NCI-H2107 treated with DMSO at 0.1 percent for 48 hours (cell line): ENCODE results near the gene TTC32.

Experiments used
- DNase-seq: peaks from one replicate; lab custom pipeline; 2025; ENCODE audit not compliant: unreplicated experiment; lab: John Stamatoyannopoulos, UW

TTC32 gene

DNA sequence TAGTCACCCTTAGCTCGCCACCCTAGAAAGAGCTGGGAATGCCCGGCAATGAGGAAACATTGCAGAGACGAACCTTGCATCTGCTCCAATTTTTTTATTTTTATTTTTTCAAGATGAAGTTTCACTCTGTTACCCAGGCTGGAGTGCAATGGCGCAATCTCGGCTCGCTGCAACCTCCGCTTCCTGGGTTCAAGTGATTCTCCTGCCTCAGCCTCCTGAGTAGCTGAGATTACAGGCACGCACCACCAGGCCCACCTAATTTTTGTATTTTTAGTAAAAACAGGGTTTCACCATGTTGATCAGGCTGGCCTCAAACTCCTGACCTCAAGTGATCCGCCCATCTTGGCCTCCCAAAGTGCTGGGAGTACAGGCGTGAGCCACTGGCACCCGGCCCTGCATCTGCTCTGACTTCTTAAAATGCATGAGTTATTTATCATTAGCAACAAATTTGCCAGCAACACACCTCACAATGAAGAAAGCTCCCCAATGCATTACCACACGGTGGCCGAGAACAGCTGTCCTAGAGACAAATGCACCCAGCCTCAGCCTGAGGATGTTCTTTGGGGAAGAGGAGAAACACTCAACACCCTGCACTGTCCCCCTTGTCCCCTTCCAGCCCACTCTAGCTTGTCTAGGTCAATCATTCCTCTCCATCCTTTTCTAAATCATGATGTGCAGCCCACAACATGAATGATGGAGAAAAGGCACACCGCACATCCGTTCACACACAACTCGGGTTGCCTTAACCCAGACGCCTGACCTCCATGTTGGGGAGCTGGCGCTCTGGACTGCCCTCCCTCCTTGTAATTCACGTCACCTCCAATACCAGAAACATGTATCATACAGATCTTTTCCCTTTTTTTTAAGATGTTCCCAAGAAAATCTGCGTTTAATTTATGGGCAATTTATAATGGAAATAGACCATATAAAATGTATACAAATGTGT is 46.9 kb downstream of the TTC32 start:
- no peak for DNase-seq

DNA sequence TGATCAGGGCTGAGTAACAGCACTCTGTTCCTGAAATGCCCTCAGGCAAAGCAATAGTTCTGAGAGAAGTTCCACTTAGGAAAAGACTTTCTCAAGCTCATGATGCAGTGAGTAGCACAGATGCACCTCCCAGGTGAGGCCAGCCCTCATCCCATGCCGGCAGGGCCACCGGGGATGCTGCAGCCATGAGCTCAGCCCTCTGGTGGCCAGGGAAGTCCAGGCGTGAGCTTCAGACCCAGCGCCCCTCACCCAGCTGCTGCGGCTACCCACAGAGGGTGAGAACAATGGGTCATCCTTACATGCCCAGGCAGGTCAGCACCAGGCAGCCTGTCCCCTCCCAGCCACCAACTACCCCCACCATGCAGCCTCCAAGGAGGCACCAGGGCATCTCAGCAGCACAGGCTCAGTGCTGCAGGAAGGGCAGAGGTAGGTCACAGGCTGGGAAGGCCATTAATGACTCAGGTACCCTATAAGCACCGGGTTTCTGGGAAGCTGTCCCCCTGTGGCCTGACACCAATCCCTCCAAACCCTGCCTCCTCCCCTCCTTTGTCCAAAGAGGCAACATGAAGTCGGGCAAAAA is 50.6 kb downstream of the TTC32 start:
- no peak for DNase-seq

DNA sequence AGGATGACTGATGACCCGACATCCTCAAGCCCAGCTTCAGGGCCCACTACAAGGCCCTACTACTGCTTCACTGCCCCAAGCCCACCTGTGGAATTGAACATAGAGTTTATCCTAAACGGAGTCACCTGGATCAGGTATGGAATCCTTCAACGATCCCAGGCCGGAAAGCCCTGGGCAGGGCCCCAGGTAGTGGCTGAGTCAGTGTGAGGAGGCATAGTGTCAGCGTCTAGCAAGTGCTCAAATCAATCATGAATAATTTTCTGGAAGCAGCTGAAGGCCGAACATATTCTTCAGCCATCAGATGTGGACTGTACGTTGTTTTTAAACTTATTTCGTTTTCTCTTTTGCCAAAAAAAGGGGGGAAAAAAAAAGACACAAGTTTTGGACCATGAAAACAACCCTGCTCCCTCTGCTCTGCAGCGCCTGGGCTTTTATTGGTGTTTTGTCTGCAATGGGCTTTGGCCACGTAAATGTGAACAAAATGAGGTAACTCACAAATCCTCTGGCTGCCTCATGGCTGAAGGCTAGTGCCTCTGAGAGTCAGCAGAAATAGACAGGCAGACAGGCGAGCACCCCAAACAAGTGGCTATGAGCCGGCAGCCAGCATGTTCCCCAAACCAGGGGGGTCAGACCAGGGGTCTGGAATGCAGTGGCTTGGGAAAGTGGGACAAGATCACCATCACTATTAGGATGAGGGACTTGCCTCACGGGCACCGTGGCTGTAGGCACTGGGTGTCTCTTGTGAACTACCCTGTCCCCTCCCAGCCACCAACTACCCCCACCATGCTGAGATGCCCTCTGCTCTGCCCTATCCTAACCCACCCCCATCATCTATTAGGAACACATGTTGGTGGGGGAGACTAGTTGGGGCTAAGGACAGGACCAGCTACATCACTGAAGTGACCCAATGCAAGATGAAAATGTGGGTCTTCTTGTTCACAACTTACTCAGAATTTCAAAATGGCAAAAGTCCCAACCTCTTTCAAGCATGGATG is 51.4 kb downstream of the TTC32 start:
- DNase-seq = no peak

DNA sequence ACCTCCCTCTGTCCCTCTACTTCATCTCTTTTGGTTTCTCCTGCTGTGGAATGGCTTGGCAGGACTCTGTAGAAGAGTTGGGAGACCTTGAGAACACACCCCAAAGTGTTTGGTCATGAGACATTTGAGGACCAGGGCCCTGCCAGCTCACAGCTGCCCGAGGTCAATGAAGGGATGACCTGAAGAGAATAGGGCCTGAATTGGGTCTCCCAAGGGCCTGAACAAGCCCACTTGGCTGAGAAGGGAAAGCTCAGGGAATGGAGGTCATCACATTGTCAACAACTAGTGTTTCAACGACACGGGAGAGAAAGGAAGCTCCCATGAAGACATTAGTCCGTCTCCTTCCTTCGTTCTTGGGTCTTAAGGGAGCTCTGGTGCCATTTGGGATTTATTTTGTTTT is 52.8 kb downstream of the TTC32 start:
- no peak for DNase-seq

DNA sequence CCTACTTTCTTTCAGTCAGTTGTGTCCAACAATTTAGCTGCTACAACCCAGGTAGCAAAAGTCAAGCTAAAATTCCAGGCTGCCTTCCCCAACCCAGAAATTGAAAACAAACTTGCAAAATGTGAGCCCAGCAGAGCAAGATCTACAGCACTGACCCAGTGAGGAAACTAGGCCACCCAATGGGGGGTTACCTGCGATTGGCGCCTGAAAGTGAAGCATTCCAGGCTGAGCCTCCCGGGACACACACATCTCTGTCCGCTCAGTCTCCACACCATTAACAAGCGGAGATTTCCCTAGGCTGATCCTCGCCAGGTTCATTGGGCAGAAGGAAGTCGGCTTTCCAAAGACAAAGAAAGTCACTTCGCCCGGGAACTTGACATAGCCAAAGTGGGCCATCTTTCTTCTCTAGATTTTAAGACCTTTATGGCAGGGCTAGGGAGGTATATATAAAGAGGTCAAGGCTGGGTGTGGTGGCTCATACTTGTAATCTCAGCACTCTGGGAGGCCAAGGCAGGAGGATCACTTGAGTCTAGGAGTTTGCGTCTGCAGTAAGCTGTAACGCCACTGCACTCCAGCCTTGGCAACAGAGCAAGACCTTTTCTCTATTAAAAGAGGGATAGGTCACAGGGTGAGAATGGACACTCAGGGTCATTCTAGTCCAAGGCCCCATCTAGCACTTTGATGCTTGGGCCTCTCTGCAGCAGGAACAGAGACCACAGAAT is 53.6 kb downstream of the TTC32 start:
- no peak for DNase-seq

DNA sequence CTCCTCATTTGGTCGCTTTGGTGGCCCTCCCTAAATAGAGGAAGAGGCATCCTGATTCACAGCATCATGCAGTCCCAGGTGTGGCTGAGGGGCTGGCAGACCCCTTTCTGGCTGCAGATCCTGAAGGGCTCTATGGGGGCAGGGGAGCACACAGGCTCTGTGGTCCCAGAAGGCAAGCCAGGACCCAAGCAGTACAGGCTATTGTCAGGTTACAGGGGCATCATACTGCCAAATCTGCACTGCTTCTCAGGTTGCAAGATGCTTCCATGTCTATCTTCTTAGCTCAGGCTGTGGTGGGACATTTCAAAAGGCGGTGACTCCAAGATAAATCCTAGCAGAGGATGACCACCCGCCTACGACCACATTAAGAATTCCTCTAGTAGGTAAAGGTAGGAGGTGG is 54.3 kb downstream of the TTC32 start:
- DNase-seq = no peak
